Measurements from ENCODE around the gene CPNE5.

CPNE5 gene

DNA sequence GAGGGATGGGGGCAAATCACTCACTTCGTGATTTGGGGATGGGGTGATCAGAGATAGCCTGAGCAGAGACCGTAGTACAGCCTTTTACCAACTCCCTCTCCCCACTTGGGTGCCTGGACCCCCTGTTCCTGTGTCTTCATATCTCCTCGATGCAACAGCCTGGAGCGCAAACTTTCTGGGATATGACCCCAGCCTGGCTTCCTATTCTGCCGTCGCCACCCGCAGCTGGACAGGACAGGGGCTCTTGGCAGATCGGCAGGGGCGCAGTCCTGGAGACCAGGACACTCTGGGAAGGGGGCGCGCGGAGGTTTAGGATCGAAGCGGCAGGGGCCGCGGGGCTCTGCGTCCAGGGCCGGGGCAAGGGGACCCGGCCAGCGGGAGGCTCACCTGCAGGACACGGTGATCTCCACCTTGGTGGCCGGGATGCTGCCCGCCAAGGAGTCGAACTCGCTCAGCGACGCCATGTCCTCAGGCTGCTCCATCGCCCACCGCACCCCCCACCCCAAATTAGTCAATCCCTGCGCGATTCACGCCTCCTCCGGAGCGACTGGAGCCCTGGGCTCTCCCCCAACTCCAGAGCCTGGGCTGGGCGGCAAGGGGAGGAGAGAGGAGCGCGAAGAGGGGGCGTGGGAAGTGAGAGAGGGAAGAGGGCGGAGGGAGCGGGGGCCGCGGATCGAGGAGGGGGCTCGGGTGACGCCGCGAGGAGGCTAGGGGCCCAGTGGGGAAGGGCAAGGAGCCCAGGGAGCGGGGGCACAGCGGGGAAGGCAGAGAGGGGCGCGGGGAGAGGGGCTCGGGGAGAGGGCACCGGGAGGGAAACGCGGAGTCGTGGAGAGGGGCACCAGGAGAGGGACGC is at the start of gene CPNE5:
Gene CPNE5, minus strand, starts transcription at position 549 of the 853 bp plus-strand sequence. Its CDS starts 67 bp downstream, at position 482.
- DNase-seq, result no peak

DNA sequence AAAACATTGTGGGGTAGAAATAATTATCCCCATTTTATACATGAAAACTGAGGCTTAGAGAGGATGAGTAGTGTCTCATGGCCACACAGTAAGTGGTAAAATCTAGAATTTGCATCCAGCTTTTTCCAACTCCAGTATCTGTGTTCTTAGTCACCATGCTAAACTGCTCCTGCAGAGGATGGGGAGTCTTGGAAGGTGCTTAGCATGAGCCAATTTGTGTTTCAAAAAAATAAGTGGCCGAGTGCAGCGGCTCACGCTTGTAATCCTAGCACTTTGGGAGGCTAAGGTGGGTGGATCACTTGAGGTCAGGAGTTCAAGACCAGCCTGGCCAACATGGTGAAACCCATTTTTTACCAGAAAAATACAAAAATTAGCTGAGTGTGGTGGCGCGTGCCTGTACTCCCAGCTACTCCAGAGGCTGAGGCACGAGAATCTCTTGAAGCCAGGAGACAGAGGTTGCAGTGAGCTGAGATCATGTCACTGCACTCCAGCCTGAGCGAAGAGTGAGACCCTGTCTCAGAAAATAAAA is 48.9 kb upstream of the CPNE5 start:
- no peak for DNase-seq

DNA sequence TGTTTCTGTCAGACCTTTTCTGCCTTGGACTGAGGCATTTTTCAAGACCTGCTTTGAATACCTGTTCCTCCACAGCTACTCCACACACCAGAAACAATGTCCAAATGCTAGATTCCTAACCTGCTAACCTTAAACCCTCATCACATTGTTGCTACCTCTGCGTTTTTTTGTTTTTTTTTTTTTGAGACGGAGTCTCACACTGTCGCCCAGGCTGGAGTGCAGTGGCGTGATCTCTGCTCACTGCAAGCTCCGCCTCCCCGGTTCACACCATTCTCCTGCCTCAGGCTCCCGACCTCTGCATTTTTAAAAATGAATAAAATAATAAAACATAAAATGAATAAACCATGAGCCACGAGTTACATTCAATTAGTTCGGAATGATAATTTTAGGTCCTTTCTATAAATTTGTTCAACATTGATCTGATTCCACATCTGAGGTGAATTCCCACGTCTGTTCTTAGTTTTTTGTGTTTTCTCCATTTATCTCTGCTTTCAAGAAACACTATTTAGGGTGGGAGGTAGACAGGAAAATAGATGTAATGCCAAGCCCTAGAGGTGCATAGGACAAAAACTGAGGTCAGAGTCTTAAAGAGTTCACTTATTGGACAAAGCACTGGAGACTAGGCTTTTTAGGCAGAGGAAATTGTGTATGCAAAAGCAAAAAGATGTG is 47.8 kb upstream of the CPNE5 start:
- DNase-seq, result no peak

DNA sequence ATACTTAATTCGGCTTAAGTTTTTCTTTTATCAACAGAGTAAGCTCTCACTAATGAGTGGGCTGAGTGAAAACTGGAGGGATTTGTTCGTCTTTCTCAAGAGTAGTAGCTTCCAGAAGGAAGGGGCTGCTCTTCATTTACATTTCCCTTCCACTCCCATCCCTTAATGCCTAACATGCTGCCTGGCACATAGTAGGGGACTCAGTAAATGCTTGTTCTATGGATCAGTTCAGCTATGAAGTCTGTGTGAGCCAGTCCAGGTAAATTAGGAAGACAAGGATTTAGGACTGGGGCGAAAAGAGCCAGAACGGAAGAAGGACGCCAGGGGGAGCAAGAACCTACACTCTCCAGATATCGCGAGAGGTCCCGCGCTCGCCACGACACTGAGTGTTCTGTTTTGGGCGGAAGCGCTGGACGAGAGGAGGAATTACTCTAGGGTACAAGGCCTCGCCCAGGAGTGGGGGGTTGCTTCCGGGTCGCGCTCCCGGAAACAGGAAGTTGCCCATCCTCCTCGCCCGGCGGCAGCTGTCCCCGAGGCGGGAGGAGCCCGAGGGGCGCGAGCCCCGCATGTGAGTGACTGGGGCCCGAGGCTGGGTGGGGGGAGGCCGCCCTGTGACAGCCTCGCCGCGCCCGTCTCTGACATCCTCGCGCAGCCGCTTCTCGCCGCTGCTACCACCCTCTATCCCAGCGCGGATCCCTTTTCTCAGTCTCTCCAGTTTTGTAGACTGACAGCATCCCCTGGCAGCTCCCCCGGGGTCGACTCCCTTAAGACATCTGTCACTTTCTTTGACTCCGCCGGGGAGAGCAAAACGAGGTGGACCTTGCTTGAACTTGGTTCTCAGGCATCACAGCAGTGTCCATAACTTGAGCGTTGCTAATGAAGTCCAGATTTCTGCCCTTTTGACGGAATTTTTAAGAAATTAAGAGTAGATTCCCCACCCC is 46.5 kb upstream of the CPNE5 start, which contains the start of gene C6orf89:
Gene C6orf89, plus strand, starts transcription at position 492 of the 941 bp plus-strand sequence. CDS start 13,493 bp downstream, outside the sequence.
- peak; percentile 98 for DNase-seq

DNA sequence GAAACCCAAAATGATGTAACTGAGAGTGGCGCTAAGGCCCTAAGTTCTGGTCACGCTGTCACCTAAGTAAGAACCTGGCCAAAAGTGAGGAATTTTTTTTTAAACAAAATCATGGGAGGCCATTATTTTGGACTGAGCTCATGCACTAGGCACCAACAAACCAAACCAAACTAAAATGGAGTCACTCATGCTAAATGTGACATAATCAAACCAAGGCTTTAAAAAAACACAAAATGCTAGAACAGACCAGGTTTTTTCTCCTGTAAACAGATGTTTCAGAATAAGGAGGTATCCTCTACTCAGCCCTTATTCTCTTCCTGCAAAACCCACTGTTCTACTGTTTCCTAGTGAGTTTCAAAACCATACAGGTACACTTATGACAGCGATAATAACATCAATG is 45.4 kb upstream of the CPNE5 start:
- no peak for DNase-seq

DNA sequence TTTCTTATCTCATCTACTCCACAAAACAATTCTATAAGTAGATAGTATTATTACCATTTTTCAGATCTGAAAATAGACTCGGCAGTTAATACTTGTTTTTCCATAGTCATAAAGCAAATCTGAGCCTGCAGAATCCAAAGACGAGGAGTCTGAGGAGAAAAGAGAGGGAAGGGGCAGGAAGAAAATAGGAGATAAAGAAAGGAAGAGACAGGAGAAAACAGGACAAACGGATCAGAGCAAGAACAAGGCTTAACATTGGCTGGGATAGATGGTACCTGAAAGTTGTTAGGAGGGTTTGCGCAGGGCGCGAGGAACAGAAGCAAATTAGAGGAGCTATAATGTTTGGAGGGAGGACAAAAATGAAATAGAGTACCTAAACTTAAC is 36.0 kb upstream of the CPNE5 start:
- DNase-seq, result no peak

DNA sequence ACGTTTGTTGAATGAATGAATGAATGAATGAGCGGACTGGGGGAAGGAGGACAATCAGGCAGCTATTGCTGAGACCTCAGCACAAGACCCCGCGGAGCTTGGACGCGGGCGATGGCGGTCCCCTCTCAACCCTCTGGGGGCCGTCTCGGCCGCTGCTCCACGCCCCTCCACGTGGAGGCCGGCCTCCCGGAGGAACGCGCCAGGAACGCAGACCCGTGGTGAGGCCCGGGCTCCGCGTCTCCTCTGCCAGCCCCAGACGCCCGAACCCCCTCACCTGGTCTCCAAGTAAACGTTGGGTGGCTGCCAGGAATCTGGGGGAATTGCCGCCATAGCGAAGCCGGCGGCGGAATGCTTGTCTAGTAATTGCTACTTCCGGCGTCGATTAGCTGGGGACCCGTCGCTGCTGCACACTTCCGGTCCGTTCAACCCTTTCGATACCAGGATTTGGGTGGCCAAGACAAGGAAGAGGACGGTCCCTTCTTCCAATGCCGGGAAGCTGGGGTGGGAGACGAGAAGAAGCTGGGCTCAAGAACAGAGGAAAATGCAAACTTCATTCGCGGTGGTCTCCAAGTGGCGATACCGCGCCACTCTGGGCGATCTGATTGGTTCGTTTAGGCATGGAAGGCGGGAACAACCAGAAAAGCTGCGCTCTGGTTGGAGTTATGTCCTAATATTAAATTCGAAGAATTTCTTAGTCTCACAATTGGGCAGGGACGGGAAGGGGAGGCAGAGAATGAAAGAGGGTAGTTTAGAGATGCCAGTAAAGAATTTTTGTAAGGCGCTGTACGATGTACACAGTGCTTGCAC is 35.4 kb upstream of the CPNE5 start, which contains the start of gene PPIL1:
Gene PPIL1, minus strand, starts transcription at position 361 of the 807 bp plus-strand sequence. Its CDS starts 31 bp downstream, at position 330.
- DNase-seq, result peak; percentile 87

DNA sequence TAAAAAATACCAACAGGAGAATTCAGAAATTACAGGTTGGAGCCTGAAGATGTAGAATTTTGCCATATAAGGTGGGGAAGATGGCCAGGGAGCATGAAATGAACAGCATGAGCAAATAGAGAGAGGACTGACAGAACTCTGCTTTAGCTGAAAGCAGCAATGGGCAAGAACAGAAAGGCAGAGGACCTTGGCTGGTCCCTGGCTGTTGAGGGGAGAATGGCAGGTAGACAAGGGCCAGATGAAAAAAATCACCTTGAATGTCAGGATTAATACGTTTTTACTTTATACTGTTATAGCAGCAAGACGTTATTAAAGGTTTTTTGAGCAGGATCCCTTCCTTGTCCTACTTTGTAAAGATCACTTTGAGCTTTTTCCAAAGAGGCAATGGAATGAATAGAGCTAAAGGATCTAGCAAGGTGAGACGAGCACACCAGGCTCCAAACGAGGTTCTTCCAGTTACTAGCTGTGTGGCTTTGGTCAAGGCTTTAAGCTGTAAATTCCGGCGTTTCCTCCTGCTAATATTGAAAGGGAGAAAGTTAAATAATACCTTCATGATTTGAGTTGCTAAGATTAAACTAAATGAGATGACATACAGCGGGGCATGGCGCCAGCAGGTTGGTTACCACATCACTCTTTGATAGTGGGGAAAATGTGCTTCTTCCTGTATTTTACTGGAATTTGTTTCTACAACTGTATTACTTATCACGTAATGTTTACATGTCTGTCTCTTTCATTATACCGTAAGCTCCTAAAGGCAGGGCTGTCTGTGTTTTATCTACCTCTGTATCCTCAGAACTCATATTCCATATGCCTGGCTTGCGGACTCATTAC is 34.6 kb upstream of the CPNE5 start:
- no peak for DNase-seq

DNA sequence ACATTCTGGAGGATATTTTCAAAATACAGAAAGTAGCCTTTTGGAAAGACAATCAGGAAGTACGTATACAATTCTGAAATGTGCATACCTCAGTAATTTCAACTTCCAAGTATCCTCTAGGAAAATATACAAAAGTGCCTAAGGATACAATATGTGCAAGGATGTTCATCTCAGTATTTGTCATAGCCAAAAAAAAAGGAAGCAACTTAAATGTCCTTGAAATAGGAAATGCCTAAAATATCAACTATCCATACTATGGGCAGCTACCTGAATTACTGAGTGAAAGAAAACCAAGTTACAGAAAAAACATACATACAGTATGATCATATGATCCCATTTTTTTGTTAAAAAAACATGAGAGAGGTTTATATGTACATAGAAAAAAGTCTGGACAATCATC is 33.9 kb upstream of the CPNE5 start:
- DNase-seq, result no peak

DNA sequence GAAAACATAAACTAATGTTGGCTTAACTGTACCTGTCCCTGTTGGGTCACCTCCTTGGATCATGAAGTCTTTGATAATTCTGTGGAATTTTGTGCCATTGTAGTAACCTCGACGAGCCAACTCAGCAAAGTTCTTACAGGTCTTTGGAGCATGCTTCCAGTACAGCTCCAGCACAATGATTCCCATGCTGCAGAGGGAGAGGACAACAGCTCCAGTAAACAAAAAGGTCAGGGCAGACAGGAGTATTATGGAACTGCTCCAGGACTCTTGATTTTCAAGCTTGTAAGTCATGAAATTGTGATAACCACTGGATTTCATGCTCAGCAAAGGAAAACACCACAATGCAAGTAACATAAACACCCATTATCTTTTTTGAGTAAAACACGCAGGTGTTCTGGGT is 32.4 kb upstream of the CPNE5 start:
- DNase-seq, result no peak

DNA sequence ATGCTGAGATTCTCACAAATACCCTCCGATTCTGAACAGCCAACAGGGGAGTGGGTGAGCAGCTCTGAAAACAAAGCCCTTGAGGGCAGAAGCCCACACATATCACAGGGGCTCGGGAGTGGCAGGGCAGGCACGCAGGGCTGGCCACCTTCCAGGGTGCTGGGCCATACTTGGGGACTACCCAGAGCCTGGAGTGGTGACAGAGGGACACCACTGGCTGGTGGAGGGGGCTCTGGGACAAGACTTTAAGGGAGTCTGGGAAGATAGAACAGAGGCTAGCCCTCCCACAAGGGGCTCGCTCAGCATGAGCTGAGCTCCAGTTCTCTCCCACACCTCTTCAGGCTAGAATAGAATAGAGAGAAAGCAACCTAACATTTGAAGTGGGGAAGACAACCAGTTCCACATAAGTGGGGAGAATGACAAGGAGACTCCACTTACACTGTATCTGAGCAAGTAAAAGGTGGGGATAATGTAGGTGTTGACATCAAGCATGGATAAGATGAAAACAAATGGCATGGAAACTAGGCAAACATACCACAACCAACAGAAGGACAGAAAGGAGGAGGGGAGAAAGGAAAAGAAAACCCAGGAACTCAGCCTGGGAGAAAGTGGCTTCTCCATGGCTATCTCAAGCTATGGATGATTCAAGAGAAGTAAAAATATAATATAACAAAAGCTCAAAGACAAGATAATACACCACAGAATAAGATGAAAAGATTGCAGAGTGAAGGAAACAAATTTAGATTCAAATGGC is 28.4 kb upstream of the CPNE5 start:
- no peak for DNase-seq

DNA sequence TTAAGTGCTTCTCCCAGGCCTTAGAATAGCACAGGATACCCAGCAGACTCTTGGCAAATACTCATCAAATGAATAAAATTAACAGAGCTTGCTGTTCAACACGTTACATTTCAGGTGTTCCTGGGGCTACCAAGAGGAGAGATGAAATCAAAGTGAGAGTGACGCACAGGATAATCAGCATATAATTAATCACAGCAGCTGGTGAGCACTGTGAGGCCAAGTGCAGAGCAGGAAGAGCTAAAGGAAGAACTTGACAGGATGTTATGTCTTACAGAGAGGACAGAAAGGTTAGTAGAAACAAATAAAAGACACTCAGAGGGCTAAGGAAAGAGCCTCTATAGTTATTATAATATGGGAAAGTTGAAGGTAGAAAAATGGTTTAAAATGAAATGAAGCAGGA is 26.6 kb upstream of the CPNE5 start:
- DNase-seq, result no peak

DNA sequence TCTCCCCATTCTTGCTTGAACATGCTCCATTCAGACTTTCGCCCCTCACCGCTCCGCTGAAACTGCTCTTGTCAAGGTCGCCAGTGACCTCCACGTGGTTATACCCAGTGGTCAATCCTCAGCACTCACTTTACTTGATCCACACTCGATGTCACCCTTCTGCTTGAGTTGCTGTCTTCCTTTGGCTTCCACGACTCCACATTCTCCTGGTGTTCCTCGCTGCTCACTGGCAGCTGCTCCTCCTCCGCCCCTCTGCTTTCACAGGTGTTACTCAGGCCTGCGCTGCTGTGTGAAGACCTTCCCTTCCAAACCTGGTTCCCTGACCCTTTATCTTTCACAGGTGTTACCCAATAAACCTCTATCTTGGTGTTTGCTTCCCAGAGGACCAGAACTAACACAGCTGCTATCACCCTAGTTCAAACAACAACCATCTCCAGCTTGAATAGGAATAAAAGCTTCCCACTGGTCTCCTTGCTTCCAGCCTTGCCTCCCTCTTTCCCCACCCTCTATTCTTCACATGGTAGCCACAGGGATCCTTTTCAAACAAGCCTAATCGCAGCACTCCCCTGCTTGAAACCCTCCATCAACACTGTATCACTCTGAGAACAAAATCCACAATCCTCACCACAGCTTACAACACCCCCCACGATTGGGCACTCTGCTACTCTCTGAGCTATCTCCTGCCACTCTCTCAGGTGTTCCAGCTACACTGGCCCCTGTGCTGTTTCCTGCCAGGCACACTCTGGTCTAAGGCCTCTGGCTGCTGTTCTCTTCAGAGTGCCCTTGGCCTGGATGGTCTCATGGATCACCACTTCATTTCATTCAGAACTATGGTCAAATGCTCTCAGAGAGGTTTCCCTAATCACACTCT is 24.7 kb upstream of the CPNE5 start:
- no peak for DNase-seq

DNA sequence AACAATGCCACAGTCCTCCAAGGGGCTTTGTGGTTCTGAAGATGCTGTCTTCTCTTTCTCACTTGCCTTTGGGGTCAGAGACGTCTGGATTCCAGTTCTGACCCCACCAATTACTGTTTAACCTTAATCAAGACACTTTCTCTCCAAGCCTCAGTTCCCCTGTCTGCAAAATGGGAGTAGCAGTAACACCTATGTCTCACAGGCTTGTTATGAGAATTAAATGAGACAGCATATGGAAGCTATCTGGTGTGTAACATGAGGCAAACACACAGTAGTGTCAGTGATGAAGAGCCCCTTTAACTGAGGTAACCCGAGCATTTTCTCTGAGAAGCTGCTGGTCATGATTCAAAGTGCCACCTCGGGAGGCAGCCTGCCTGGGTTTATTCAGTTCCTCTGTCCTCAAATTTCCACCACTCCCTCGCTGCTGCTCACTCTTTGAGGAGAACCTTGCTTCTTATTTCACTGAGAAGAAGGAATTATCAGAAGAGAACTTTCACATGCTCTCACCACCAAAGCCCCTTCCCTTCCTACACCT is 23.7 kb upstream of the CPNE5 start:
- DNase-seq, result no peak

DNA sequence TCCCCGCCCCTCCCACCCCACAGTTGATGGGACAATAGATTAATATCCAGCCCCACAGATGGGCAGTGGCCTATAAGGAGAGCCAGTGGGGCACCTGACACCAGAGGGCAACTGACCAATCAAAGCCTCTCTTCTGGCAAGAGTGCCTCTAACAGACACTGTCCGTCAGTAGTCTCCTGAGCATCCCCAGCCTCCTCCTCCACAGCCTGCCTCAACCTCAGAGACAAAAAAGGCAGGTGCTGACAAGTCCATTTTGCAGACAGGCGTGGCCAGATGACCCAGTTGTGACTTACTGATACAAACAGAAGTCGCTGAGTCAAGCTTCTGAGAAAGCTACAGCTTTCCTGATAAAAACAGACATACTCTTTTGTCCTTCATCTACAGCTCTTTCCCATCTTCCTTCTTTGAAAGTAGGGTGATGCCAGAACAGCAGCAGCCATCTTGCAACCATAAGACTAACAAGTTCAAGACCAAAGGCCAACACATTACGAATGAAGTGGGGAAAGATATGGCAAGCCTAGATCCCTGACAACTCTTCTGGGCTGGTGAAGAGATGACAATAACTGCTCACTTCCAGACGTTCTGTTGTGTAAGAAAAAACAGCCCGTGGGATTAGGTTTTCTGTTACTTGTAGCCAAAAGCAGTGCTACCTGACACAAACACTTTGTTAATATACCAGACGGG is 23.1 kb upstream of the CPNE5 start:
- DNase-seq, result no peak

DNA sequence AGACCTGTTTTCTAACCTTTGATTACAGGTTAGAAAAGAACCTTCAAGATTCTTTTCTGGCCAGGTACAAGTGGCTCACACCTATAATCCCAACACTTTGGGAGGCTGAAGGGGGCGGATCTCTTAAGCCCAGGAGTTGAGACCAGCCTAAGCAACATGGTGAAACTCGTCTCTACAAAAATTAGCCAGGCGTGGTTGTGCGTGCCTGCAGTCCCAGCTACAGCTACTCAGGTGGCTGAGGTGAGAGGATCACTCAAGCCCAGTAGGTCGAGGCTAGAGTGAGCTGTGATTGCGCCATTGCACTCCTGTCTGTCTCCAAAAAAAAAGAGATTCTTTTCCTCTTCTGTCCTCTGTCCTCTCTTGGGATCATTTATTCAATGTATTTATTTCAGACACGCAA is 20.9 kb upstream of the CPNE5 start:
- no peak for DNase-seq

DNA sequence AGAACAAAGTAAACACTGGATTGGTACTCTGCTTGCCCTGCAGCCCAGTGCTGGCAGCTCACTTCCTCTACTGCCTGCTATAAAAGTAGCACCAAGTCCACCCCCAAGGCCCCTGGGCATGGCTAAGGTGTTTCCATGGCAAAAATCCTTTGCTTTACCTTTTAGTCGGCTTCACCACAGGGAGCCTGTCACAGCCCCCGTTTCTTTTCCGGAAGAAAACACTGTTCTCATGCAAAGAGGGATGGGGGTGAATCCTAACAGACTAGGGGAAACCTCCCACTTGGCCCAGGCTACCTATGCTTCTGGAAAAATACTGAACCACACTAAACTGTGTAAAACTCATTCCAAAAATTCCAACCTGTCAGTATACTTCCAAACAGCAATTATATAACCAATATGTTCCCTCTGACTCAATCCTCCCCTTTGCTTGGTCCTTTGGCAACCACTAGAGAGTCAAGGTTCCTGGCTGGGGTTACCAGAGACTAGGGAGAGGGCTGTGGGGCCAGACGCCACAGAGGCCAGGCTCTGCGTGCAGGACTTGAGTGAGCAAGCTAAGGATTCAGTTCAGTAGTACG is 19.2 kb upstream of the CPNE5 start:
- DNase-seq, result peak; percentile 81

DNA sequence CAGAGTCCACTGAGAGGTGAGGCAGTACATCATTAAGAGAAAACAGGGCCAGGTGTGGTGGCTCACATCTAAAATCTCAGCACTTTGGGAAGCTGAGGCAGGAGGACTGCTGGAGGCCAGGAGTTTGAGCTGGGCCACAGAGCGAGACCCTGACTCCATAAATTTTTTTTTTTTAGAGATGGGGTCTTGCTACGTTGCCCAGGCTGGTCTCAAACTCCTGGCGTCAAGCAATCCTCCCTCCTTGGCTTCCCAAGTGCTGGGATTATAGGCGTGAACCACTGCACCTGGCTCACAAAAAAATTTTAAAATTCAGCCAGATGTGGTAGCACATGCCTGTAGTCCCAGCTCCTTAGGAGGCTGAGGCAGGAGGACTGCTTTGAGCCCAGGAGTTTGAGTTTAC is 18.1 kb upstream of the CPNE5 start:
- no peak for DNase-seq

All from HCEC 1CT (cell line).